ENCODE measurements around the gene COL5A2. TPM values are rescaled to one million over a fixed set of nuclear protein-coding genes. Genes with fewer than 3 reads are reported as not detected.
A peak's percentile ranks its signal among the peaks of the same experiment; 100 is the strongest.

COL5A2 gene
- total and polyA plus RNA-seq, 10 of the 15 experiments (the other 5 are each of a cell fraction or from before 2014, with no cell fraction given): 0.04 to 0.85 (median 0.39) TPM

GRCh38 chr2:189109921-189110397 is 69.6 kb downstream of the COL5A2 start:
- SMC1A ChIA-PET (ENCODE audit: uncharacterized antibody, unreplicated experiment): interaction anchor here (1.0 to 2.7 kb wide), 2 partner anchors 15 to 20 kb away, joined by 5 to 9 read pairs; no protein-coding TSS in a partner anchor
- DNase-seq (ENCODE audit: low read depth, low spot score) (peak; percentile 45), FAIRE-seq (no peak), ATAC-seq (peak; percentile 91)
- intact Hi-C loops (cut with micrococcal nuclease; ENCODE audit: unreplicated experiment) (no loop called here), in situ Hi-C loops (cut with MboI) (no loop called here)
- Histone ChIP-seq H3K4me3 (no peak overlapping the region), H3K9ac (ENCODE audit: control insufficient read depth, insufficient read depth, low read length) (no peak overlapping the region), H3K9me3 (replicated peaks; ENCODE audit: control insufficient read depth, insufficient read depth, low read length) (no peaks in the 10 kb centered on the region), H3K27me3 (replicated peaks in 1 of 2; ENCODE audit: control insufficient read depth in 2 of 2, insufficient read depth in 2 of 2, low read length in 1 of 2) (no peaks in the 10 kb centered on the region), H3K4me2 (ENCODE audit: control insufficient read depth, insufficient read depth) (no peak overlapping the region), H3K36me3 (ENCODE audit: control insufficient read depth in 2 of 2, insufficient read depth in 2 of 2, low read length in 1 of 2) (no peaks in the 10 kb centered on the region), H3K4me1 (ENCODE audit: control insufficient read depth, insufficient read depth, low read length) (no peaks in the 10 kb centered on the region), H4K20me1 (ENCODE audit: control insufficient read depth, insufficient read depth) (no peaks in the 10 kb centered on the region), H3K79me2 (ENCODE audit: control insufficient read depth, insufficient read depth, low read length) (no peaks in the 10 kb centered on the region), H2AFZ (ENCODE audit: control insufficient read depth, low read depth, low read length) (no peak overlapping the region), H3K27ac (ENCODE audit: control insufficient read depth, insufficient read depth) (no peak overlapping the region)
- whole genome bisulfite sequencing (ENCODE audit: insufficient coverage, insufficient replicate concordance, low lambda C conversion rate, missing lambda C conversion rate): 4% methylated on average over 2 of the region's 2 CpGs
- RAD21 ChIA-PET (ENCODE audit: unreplicated experiment): interaction anchor here (0.6 kb wide), 1 partner anchor 286 kb away, joined by 6 read pairs; no protein-coding TSS in a partner anchor
- BruUV-seq (replicated peaks): no TSS peak
- CTCF ChIA-PET: interaction anchor here (2.0 kb wide), 1 partner anchor 16 kb away, joined by 4 read pairs; no protein-coding TSS in a partner anchor
- POLR2A ChIA-PET: no interaction called here
- no peak for TF ChIP-seq FOXK2 (IDR thresholded peaks at IDR 0.05)
- TF ChIP-seq TCF3 (IDR thresholded peaks at IDR 0.05; ENCODE audit: borderline replicate concordance, insufficient read depth, low read depth, low read length): no peak
- no peak for TF ChIP-seq FOXM1 (IDR thresholded peaks at IDR 0.05; ENCODE audit: low read depth, low read length)
- TF ChIP-seq, protein P1, sequence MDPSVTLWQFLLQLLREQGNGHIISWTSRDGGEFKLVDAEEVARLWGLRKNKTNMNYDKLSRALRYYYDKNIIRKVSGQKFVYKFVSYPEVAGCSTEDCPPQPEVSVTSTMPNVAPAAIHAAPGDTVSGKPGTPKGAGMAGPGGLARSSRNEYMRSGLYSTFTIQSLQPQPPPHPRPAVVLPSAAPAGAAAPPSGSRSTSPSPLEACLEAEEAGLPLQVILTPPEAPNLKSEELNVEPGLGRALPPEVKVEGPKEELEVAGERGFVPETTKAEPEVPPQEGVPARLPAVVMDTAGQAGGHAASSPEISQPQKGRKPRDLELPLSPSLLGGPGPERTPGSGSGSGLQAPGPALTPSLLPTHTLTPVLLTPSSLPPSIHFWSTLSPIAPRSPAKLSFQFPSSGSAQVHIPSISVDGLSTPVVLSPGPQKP (IDR thresholded peaks at IDR 0.05; ENCODE audit: low read depth, low read length): no peak
- TF ChIP-seq, protein P2, sequence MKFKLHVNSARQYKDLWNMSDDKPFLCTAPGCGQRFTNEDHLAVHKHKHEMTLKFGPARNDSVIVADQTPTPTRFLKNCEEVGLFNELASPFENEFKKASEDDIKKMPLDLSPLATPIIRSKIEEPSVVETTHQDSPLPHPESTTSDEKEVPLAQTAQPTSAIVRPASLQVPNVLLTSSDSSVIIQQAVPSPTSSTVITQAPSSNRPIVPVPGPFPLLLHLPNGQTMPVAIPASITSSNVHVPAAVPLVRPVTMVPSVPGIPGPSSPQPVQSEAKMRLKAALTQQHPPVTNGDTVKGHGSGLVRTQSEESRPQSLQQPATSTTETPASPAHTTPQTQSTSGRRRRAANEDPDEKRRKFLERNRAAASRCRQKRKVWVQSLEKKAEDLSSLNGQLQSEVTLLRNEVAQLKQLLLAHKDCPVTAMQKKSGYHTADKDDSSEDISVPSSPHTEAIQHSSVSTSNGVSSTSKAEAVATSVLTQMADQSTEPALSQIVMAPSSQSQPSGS (IDR thresholded peaks at IDR 0.05; ENCODE audit: low read length): no peak
- TF ChIP-seq CREM (IDR thresholded peaks at IDR 0.05; ENCODE audit: low read depth): no peak
- no peak for TF ChIP-seq TBL1XR1 (IDR thresholded peaks at IDR 0.05; ENCODE audit: low read depth, low read length)
- no peak for TF ChIP-seq ZNF592 (IDR thresholded peaks at IDR 0.05)
- TF ChIP-seq, protein P3, sequence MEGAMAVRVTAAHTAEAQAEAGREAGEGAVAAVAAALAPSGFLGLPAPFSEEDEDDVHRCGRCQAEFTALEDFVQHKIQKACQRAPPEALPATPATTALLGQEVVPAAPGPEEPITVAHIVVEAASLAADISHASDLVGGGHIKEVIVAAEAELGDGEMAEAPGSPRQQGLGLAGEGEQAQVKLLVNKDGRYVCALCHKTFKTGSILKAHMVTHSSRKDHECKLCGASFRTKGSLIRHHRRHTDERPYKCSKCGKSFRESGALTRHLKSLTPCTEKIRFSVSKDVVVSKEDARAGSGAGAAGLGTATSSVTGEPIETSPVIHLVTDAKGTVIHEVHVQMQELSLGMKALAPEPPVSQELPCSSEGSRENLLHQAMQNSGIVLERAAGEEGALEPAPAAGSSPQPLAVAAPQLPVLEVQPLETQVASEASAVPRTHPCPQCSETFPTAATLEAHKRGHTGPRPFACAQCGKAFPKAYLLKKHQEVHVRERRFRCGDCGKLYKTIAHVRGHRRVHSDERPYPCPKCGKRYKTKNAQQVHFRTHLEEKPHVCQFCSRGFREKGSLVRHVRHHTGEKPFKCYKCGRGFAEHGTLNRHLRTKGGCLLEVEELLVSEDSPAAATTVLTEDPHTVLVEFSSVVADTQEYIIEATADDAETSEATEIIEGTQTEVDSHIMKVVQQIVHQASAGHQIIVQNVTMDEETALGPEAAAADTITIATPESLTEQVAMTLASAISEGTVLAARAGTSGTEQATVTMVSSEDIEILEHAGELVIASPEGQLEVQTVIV (IDR thresholded peaks at IDR 0.05; ENCODE audit: borderline replicate concordance, partially characterized antibody): no peak
- TF ChIP-seq HDGF (IDR thresholded peaks at IDR 0.05): no peak
- no peak for TF ChIP-seq FOS (IDR thresholded peaks at IDR 0.05; ENCODE audit: borderline replicate concordance, extremely low read depth, insufficient read length)
- TF ChIP-seq POLR2A (IDR thresholded peaks at IDR 0.05; ENCODE audit: low read depth, low read length): no peak

All from GM12878 (cell line).